ENCODE measurements around the gene HEXA. TPM values are rescaled to one million over a fixed set of nuclear protein-coding genes. Genes with fewer than 3 reads are reported as not detected.

The HEXA gene
- total RNA-seq, 1 experiment from 2014 or later: 98.4 TPM

GRCh38 chr15:72338617-72339321 is 37.0 kb downstream of the HEXA start:
- no peak for DNase-seq (ENCODE audit: low spot score)
- in situ Hi-C loops (cut with HindIII; ENCODE audit: low sequenced_read_pairs): no loop called here

- in situ Hi-C loops (cut with HindIII; ENCODE audit: low sequenced_read_pairs): no loop called here
- DNase-seq (ENCODE audit: low spot score): no peak
Measured at GRCh38 chr15:72338148-72338547, 37.7 kb downstream of the HEXA start.

- no peak for DNase-seq (ENCODE audit: low spot score)
- in situ Hi-C loops (cut with HindIII; ENCODE audit: low sequenced_read_pairs): no loop called here
Measured at GRCh38 chr15:72334842-72335241, 41.0 kb downstream of the HEXA start.

GRCh38 chr15:72331021-72331420 is 44.8 kb downstream of the HEXA start:
- in situ Hi-C loops (cut with HindIII; ENCODE audit: low sequenced_read_pairs): no loop called here

GRCh38 chr15:72323752-72324151 is 52.1 kb downstream of the HEXA start:
- in situ Hi-C loops (cut with HindIII; ENCODE audit: low sequenced_read_pairs): no loop called here
- no peak for DNase-seq (ENCODE audit: low spot score)

More at GRCh38 chr15:72331021-72331420, 44.8 kb downstream of the HEXA start:
- DNase-seq (ENCODE audit: low spot score): no peak

- in situ Hi-C loops (cut with HindIII; ENCODE audit: low sequenced_read_pairs): no loop called here
- peak; percentile 92 for DNase-seq (ENCODE audit: low spot score)
Measured at GRCh38 chr15:72319985-72320671, 55.7 kb downstream of the HEXA start, which contains the start of gene CELF6. Gene CELF6 (minus strand): TSS chr15:72320157. CDS start chr15:72319874, 283 bp downstream.

GRCh38 chr15:72319360-72319984 is 56.3 kb downstream of the HEXA start:
- in situ Hi-C loops (cut with HindIII; ENCODE audit: low sequenced_read_pairs): no loop called here
- peak; percentile 25 for DNase-seq (ENCODE audit: low spot score)

GRCh38 chr15:72318408-72318942 is 57.3 kb downstream of the HEXA start:
- peak; percentile 47 for DNase-seq (ENCODE audit: low spot score)
- in situ Hi-C loops (cut with HindIII; ENCODE audit: low sequenced_read_pairs): no loop called here

- in situ Hi-C loops (cut with HindIII; ENCODE audit: low sequenced_read_pairs): no loop called here
Measured at GRCh38 chr15:72315706-72316370, 60.0 kb downstream of the HEXA start.

GRCh38 chr15:72313881-72314280 is 61.9 kb downstream of the HEXA start:
- in situ Hi-C loops (cut with HindIII; ENCODE audit: low sequenced_read_pairs): no loop called here
- DNase-seq (ENCODE audit: low spot score): no peak

More at GRCh38 chr15:72315706-72316370, 60.0 kb downstream of the HEXA start:
- DNase-seq (ENCODE audit: low spot score): no peak

GRCh38 chr15:72313448-72313840 is 62.4 kb downstream of the HEXA start:
- no peak for DNase-seq (ENCODE audit: low spot score)
- in situ Hi-C loops (cut with HindIII; ENCODE audit: low sequenced_read_pairs): no loop called here

- in situ Hi-C loops (cut with HindIII; ENCODE audit: low sequenced_read_pairs): no loop called here
Measured at GRCh38 chr15:72312605-72313447, 63.0 kb downstream of the HEXA start.

GRCh38 chr15:72307026-72307425 is 68.8 kb downstream of the HEXA start:
- no peak for DNase-seq (ENCODE audit: low spot score)
- in situ Hi-C loops (cut with HindIII; ENCODE audit: low sequenced_read_pairs): no loop called here

More at GRCh38 chr15:72312605-72313447, 63.0 kb downstream of the HEXA start:
- peak; percentile 76 for DNase-seq (ENCODE audit: low spot score)

- in situ Hi-C loops (cut with HindIII; ENCODE audit: low sequenced_read_pairs): no loop called here
- DNase-seq (ENCODE audit: low spot score): peak; percentile 81
Measured at GRCh38 chr15:72306211-72306785, 69.5 kb downstream of the HEXA start.

- in situ Hi-C loops (cut with HindIII; ENCODE audit: low sequenced_read_pairs): no loop called here
- no peak for DNase-seq (ENCODE audit: low spot score)
Measured at GRCh38 chr15:72304596-72304995, 71.2 kb downstream of the HEXA start.

GRCh38 chr15:72302955-72303354 is 72.9 kb downstream of the HEXA start:
- in situ Hi-C loops (cut with HindIII; ENCODE audit: low sequenced_read_pairs): no loop called here
- DNase-seq (ENCODE audit: low spot score): no peak

Data from G401 (cell line).